HEK293 (cell line): ENCODE measurements around the gene ZNRF2.

Experiments used
- CTCF ChIA-PET: fragments of 350-600 bp; formaldehyde crosslinking; extraction: SDS; loops from one replicate; lab custom pipeline; 2021; ENCODE audit warnings: antibody characterized with exemption; lab: Yijun Ruan, JAX
- POLR2A ChIA-PET: fragments of 300-600 bp; formaldehyde crosslinking; extraction: SDS; loops from one replicate; lab custom pipeline; 2020; ENCODE audit warnings: antibody characterized with exemption, inconsistent platforms; lab: Yijun Ruan, JAX
- H3K27ac ChIP-seq: fragments of 200-500 bp; sonication (Bioruptor generic); 2 replicates; pipeline ENCODE4 v1.5.1; 2014; ENCODE audit warnings: low read depth, low read length, control low read depth, inconsistent platforms; ENCODE audit errors: extremely low read depth
- H3K36me3 ChIP-seq, 2 experiments: fragments of 200-500 bp in 1 of 2; sonication (Bioruptor generic) in 1 of 2; 1 replicate in 1 of 2; 2 replicates in 1 of 2; pipeline ENCODE4 v1.5.1; 2014 to 2017; ENCODE audit warnings: inconsistent platforms in 2 of 2, low read length in 2 of 2; ENCODE audit not compliant: control insufficient read depth in 2 of 2, insufficient read depth in 1 of 2
- H3K4me1 ChIP-seq: fragments of 200-500 bp; sonication (Bioruptor generic); 2 replicates; pipeline ENCODE4 v1.5.1; 2014; ENCODE audit warnings: mild to moderate bottlenecking, low read length, inconsistent platforms; ENCODE audit not compliant: control insufficient read depth, insufficient read depth
- H3K4me3 ChIP-seq: 2 replicates; pipeline ENCODE4 v1.5.1; 2011; ENCODE audit warnings: low read depth, mild to moderate bottlenecking, control low read depth, low read length, moderate library complexity
- H3K9me3 ChIP-seq: fragments of 200-500 bp; sonication (Bioruptor generic); 2 replicates; pipeline ENCODE4 v1.5.1; 2014; ENCODE audit warnings: low read depth, low read length, inconsistent platforms; ENCODE audit not compliant: control insufficient read depth, insufficient read depth
- FEZF1 ChIP-seq: fragments of 450-650 bp; formaldehyde crosslinking; IDR thresholded peaks from 2 replicates; pipeline ENCODE4 v1.5.1; 2016; ENCODE audit warnings: missing biosample characterization, missing genetic modification characterization
- HOXD13 ChIP-seq: sonication (generic); formaldehyde crosslinking; IDR thresholded peaks from 2 replicates; pipeline ENCODE4 v1.8.0; 2022; ENCODE audit warnings: missing genetic modification reagents, borderline replicate concordance
- KLF10 ChIP-seq: fragments of 450-650 bp; IDR thresholded peaks from 2 replicates; pipeline ENCODE4 v1.5.1; 2018; ENCODE audit warnings: missing biosample characterization, mild to moderate bottlenecking, missing genetic modification characterization
- KLF7 ChIP-seq: fragments of 450-650 bp; formaldehyde crosslinking; IDR thresholded peaks from 2 replicates; pipeline ENCODE4 v1.5.1; 2016; ENCODE audit warnings: missing biosample characterization, missing genetic modification characterization, borderline replicate concordance
- ZFHX2 ChIP-seq: fragments of 450-650 bp; formaldehyde crosslinking; conservative IDR thresholded peaks from 2 replicates; pipeline ENCODE4 v1.5.1; 2016; ENCODE audit warnings: missing biosample characterization, missing genetic modification characterization
- ZNF133 ChIP-seq: fragments of 450-650 bp; formaldehyde crosslinking; IDR thresholded peaks from 2 replicates; pipeline ENCODE4 v1.5.1; 2016; ENCODE audit warnings: missing biosample characterization, missing genetic modification characterization
- ZNF223 ChIP-seq: fragments of 450-650 bp; formaldehyde crosslinking; IDR thresholded peaks from 2 replicates; pipeline ENCODE4 v1.5.1; 2016; ENCODE audit warnings: missing biosample characterization, missing genetic modification characterization
- ZNF416 ChIP-seq: fragments of 450-650 bp; formaldehyde crosslinking; IDR thresholded peaks from 2 replicates; pipeline ENCODE4 v1.5.1; 2016; ENCODE audit warnings: missing biosample characterization, missing genetic modification characterization
- ZNF544 ChIP-seq: fragments of 450-650 bp; formaldehyde crosslinking; IDR thresholded peaks from 2 replicates; pipeline ENCODE4 v1.5.0; 2017; ENCODE audit warnings: missing biosample characterization, missing genetic modification characterization
- ZNF558 ChIP-seq: fragments of 450-650 bp; formaldehyde crosslinking; IDR thresholded peaks from 2 replicates; pipeline ENCODE4 v1.5.1; 2016; ENCODE audit warnings: missing biosample characterization, missing genetic modification characterization
- ZNF561 ChIP-seq: fragments of 450-650 bp; IDR thresholded peaks from 2 replicates; pipeline ENCODE4 v1.5.1; 2018; ENCODE audit warnings: missing biosample characterization, missing genetic modification characterization, borderline replicate concordance
- ZNF600 ChIP-seq: fragments of 450-650 bp; formaldehyde crosslinking; IDR thresholded peaks from 2 replicates; pipeline ENCODE4 v1.5.1; 2016; ENCODE audit warnings: missing biosample characterization, missing genetic modification characterization
- ZNF623 ChIP-seq: fragments of 450-650 bp; formaldehyde crosslinking; IDR thresholded peaks from 2 replicates; pipeline ENCODE4 v1.5.1; 2016; ENCODE audit warnings: missing biosample characterization, missing genetic modification characterization
- ZNF747 ChIP-seq: fragments of 450-650 bp; formaldehyde crosslinking; IDR thresholded peaks from 2 replicates; pipeline ENCODE4 v1.5.1; 2016; ENCODE audit warnings: missing biosample characterization, missing genetic modification characterization
- ZXDB ChIP-seq: fragments of 450-650 bp; formaldehyde crosslinking; IDR thresholded peaks from 2 replicates; pipeline ENCODE4 v1.5.1; 2016; ENCODE audit warnings: missing biosample characterization, missing genetic modification characterization
- TF ChIP-seq, protein P1 (sequence below): fragments of 450-650 bp; formaldehyde crosslinking; IDR thresholded peaks from 2 replicates; pipeline ENCODE4 v1.5.1; 2016; ENCODE audit warnings: missing biosample characterization, missing genetic modification characterization
- TF ChIP-seq, protein P2 (sequence below): fragments of 450-650 bp; formaldehyde crosslinking; IDR thresholded peaks from 2 replicates; pipeline ENCODE4 v1.5.1; 2016; ENCODE audit warnings: missing biosample characterization, missing genetic modification characterization
- TF ChIP-seq, protein P3 (sequence below): fragments of 450-650 bp; formaldehyde crosslinking; IDR thresholded peaks from 2 replicates; pipeline ENCODE4 v1.5.1; 2017; ENCODE audit warnings: missing biosample characterization, missing genetic modification characterization
- TF ChIP-seq, protein P4 (sequence below): fragments of 450-650 bp; formaldehyde crosslinking; conservative IDR thresholded peaks from 2 replicates; pipeline ENCODE4 v1.5.1; 2016; ENCODE audit warnings: low read depth, missing biosample characterization, missing genetic modification characterization
- TF ChIP-seq, protein P5 (sequence below): fragments of 450-650 bp; formaldehyde crosslinking; IDR thresholded peaks from 2 replicates; pipeline ENCODE4 v1.5.1; 2016; ENCODE audit warnings: missing biosample characterization, missing genetic modification characterization

The ZNRF2 gene

DNA sequence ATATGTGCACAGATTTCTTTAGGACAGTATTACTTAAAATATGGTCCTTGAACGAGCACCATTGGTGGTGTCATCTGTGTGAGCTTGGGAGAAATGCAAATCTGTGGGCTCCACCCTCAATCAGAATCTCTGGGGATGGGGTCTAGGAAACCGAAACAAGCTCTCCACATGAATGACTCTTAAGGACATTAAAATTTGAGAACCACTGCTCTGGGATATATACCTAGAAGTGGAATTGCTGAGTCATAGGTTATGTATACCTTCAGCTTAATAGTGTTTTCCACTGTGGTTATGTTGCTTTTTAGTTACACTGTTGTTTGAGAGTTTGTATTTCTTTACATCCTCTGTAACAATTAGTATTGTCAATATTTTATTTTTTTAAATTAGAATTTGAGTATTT is 24.0 kb downstream of the ZNRF2 start (continued):
- TF ChIP-seq KLF7 (tag by site-specific recombination) (no peak), HOXD13 (CRISPR knock-in tag) (no peak), ZNF416 (tag by site-specific recombination) (no peak), ZNF561 (tag by site-specific recombination) (0 out of 2 replicates have a peak, but pooled peaks have one; percentile 31), ZNF600 (tag by site-specific recombination) (no peak), ZFHX2 (tag by site-specific recombination) (no peak)
- TF ChIP-seq, protein P1, sequence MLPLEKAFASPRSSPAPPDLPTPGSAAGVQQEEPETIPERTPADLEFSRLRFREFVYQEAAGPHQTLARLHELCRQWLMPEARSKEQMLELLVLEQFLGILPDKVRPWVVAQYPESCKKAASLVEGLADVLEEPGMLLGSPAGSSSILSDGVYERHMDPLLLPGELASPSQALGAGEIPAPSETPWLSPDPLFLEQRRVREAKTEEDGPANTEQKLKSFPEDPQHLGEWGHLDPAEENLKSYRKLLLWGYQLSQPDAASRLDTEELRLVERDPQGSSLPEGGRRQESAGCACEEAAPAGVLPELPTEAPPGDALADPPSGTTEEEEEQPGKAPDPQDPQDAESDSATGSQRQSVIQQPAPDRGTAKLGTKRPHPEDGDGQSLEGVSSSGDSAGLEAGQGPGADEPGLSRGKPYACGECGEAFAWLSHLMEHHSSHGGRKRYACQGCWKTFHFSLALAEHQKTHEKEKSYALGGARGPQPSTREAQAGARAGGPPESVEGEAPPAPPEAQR (tag by site-specific recombination), result no peak
- TF ChIP-seq, protein P2, sequence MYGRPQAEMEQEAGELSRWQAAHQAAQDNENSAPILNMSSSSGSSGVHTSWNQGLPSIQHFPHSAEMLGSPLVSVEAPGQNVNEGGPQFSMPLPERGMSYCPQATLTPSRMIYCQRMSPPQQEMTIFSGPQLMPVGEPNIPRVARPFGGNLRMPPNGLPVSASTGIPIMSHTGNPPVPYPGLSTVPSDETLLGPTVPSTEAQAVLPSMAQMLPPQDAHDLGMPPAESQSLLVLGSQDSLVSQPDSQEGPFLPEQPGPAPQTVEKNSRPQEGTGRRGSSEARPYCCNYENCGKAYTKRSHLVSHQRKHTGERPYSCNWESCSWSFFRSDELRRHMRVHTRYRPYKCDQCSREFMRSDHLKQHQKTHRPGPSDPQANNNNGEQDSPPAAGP (tag by site-specific recombination), result no peak
- TF ChIP-seq, protein P3, sequence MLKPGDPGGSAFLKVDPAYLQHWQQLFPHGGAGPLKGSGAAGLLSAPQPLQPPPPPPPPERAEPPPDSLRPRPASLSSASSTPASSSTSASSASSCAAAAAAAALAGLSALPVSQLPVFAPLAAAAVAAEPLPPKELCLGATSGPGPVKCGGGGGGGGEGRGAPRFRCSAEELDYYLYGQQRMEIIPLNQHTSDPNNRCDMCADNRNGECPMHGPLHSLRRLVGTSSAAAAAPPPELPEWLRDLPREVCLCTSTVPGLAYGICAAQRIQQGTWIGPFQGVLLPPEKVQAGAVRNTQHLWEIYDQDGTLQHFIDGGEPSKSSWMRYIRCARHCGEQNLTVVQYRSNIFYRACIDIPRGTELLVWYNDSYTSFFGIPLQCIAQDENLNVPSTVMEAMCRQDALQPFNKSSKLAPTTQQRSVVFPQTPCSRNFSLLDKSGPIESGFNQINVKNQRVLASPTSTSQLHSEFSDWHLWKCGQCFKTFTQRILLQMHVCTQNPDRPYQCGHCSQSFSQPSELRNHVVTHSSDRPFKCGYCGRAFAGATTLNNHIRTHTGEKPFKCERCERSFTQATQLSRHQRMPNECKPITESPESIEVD (tag by site-specific recombination), result peak; percentile 70

DNA sequence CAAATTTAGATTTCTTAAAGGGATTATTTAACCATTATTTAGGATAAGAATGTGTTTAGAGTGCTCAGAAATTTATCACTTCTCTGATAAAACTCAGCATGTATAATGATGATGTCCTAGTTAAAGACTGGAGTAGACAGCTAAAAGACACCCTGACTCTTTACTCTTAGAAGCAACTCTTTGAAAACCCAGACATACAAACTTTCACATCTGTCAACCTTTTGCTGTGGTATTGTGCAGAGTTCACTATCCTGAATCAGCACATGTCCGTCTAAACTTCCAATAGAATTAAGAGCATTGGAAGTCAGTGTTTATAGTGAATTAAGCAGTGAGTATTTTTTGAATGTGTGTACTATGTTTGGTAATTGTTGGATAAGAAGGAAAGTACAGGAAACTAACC is 24.9 kb downstream of the ZNRF2 start:
- H3K4me1 ChIP-seq, result peaks cover 70% of the 10 kb centered on the region
- no peaks in the 10 kb centered on the region for H3K9me3 ChIP-seq
- H3K27ac ChIP-seq, result no peak overlapping the region
- POLR2A ChIA-PET, result no interaction called here
- no peak overlapping the region for H3K4me3 ChIP-seq
- no peaks in the 10 kb centered on the region for H3K36me3 ChIP-seq
- CTCF ChIA-PET, result no interaction called here
- TF ChIP-seq ZNF223 (no peak), ZNF544 (tag by site-specific recombination) (no peak), ZNF133 (tag by site-specific recombination) (no peak), KLF10 (tag by site-specific recombination) (no peak), FEZF1 (0 out of 2 replicates have a peak, but pooled peaks have one; percentile 10)
- TF ChIP-seq, protein P4, sequence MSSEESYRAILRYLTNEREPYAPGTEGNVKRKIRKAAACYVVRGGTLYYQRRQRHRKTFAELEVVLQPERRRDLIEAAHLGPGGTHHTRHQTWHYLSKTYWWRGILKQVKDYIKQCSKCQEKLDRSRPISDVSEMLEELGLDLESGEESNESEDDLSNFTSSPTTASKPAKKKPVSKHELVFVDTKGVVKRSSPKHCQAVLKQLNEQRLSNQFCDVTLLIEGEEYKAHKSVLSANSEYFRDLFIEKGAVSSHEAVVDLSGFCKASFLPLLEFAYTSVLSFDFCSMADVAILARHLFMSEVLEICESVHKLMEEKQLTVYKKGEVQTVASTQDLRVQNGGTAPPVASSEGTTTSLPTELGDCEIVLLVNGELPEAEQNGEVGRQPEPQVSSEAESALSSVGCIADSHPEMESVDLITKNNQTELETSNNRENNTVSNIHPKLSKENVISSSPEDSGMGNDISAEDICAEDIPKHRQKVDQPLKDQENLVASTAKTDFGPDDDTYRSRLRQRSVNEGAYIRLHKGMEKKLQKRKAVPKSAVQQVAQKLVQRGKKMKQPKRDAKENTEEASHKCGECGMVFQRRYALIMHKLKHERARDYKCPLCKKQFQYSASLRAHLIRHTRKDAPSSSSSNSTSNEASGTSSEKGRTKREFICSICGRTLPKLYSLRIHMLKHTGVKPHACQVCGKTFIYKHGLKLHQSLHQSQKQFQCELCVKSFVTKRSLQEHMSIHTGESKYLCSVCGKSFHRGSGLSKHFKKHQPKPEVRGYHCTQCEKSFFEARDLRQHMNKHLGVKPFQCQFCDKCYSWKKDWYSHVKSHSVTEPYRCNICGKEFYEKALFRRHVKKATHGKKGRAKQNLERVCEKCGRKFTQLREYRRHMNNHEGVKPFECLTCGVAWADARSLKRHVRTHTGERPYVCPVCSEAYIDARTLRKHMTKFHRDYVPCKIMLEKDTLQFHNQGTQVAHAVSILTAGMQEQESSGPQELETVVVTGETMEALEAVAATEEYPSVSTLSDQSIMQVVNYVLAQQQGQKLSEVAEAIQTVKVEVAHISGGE (tag by site-specific recombination), result no peak

DNA sequence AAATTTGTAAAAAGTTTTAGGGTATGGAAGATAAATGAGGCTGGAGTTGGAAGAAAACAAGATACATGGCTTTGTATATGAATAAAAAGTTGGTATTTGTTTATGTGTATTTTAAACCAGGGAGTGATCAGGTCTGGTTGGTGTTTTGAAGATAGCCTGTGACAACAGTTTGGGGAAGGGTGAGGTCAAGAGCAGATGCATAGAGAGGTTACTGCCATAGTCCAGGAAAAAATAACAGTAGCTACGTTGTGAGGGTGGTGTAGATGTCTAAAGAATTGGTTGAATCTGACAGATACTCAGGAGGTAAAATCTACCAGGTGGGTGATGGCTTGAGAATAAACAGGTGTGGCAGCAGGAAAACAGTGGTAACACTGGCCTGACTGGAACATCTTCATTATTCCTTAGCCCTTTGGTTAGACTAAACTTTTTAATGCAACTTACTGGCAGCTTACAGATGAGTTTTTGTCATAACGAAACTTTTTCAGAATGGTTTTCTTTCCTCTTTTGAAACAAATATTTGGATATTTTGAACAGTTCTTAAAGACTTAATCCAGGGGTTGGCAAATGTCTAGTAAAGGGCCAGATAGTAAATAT is 25.5 kb downstream of the ZNRF2 start:
- Histone ChIP-seq H3K4me3 (no peak overlapping the region), H3K4me1 (peaks cover 63% of the 10 kb centered on the region), H3K36me3 (no peaks in the 10 kb centered on the region), H3K27ac (no peak overlapping the region), H3K9me3 (no peaks in the 10 kb centered on the region)
- CTCF ChIA-PET, result no interaction called here
- POLR2A ChIA-PET, result no interaction called here
- TF ChIP-seq ZNF623 (tag by site-specific recombination) (no peak), ZXDB (no peak), ZNF747 (tag by site-specific recombination) (no peak), ZNF558 (tag by site-specific recombination) (no peak)
- TF ChIP-seq, protein P5, sequence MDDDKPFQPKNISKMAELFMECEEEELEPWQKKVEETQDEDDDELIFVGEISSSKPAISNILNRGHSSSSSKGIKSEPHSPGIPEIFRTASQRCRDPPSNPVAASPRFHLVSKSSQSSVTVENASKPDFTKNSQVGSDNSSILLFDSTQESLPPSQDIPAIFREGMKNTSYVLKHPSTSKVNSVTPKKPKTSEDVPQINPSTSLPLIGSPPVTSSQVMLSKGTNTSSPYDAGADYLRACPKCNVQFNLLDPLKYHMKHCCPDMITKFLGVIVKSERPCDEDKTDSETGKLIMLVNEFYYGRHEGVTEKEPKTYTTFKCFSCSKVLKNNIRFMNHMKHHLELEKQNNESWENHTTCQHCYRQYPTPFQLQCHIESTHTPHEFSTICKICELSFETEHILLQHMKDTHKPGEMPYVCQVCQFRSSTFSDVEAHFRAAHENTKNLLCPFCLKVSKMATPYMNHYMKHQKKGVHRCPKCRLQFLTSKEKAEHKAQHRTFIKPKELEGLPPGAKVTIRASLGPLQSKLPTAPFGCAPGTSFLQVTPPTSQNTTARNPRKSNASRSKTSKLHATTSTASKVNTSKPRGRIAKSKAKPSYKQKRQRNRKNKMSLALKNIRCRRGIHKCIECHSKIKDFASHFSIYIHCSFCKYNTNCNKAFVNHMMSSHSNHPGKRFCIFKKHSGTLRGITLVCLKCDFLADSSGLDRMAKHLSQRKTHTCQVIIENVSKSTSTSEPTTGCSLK (tag by site-specific recombination), result no peak
